ENCODE results near the gene GNAQ.

Gene GNAQ

GRCh38 chr9:77680581-77680980, 351.0 kb downstream of the GNAQ start:
- no peak for DNase-seq (ENCODE audit: low spot score)

GRCh38 chr9:77679661-77680368, 351.8 kb downstream of the GNAQ start:
- DNase-seq (ENCODE audit: low spot score): no peak

GRCh38 chr9:77679088-77679487, 352.5 kb downstream of the GNAQ start:
- no peak for DNase-seq (ENCODE audit: low spot score)

DNA sequence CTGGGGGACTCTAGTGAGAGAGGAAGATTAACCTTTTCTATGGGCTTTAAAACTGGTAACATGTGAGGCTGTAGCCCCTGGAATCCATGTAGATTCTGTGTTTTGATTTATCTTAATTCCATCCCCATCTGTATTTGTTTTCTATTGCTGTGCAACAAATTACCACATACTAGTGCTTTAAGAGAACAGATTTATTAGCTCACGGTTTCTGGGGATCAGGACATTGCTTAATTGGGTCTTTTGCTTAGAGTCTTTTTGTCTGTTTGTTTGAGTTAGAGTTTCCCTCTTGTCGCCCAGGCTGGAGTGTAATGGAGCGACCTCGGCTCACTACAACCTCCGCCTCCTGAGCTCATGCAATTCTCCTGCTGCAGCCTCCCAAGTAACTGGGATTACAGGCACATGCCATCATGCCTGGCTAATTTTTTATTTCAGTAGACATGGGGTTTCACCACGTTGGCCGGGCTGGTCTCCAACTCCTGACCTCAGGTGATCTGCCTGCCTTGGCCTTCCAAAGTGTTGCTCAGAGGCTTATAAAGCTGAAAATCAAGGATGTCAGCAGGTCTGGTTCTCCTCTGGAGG, 353.6 kb downstream of the GNAQ start:
- DNase-seq (ENCODE audit: low spot score): no peak

DNA sequence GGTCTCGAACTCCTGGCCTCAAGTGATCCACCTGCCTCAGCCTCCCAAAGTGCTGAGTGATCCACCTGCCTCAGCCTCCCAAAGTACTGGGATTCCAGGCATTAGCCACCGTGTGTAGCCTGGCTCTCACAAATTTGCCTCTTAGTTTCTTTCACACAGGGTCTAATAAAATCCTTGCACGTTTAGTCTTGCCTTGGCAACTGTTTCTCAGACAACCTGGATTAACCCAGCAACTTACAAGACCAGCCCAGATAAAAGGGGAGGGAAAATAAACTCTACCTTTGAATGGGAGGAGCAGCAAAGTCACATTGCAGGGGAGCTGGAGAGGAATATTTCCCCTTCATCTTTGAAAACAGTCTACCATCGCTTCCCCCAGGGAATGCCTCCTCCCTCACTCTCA, 354.2 kb downstream of the GNAQ start:
- DNase-seq (ENCODE audit: low spot score): no peak

GRCh38 chr9:77673941-77674791, 357.4 kb downstream of the GNAQ start:
- no peak for DNase-seq (ENCODE audit: low spot score)

DNA sequence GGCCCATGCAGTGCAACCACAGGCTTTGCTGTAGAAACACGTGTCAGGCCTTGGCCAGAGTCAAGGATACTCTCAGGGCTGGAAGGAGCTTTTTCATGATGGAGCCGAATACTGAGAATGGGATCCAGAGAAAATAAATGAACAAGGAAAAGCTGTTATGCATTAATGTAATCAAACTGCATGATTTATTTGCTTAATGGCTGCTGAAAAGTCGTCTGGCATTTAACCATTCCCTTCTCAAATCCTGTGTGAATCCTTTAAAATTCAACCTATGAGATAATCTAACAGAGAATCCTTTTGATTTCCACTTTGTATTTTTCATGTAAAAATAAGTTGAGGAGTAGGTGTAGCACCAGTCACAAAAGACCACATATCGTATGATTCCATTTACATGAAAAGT, 359.4 kb downstream of the GNAQ start:
- DNase-seq (ENCODE audit: low spot score): no peak

DNA sequence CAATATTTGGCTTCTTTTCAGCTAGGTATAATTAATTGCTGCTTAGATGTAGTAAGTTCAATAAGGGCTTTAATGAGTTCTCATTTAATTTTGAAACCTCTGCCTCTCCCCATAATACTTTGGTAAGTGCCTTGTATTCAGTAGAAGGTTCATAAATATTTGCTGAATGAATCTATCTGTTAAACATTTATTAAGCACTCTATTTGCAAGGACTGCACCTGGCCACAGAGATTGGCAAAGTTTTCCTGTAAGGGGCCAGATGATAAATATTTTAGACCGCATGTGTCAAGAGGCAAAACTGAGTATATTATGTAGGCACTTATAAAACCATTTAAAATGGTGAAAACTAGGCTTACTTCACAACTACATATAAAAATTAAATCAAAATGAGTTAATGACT, 364.5 kb downstream of the GNAQ start:
- no peak for DNase-seq (ENCODE audit: low spot score)
